ENCODE results near the gene MCCC2.
"Not testable (repeated sequence)": the region's sequence is repeated elsewhere in the genome, so short reads cannot be mapped to it uniquely, and the experiment has no call there.

GRCh38 chr5:71650940-71651339 is 63.8 kb downstream of the MCCC2 start:
- TF ChIP-seq EZH2phosphoT487 (IDR thresholded peaks at IDR 0.05; ENCODE audit: unreplicated experiment); STAT1 (IDR thresholded peaks at IDR 0.05; ENCODE audit: unreplicated experiment); CTCF (conservative IDR thresholded peaks at IDR 0.05; ENCODE audit: low read depth in 2 of 2): not testable (repeated sequence)

All from GM23338 (cell line).